ENCODE results near the gene NDUFB10.

- TF ChIP-seq CTCF (conservative IDR thresholded peaks at IDR 0.05 in 1 of 2, IDR thresholded peaks at IDR 0.05 in 1 of 2; ENCODE audit: low read depth in 1 of 2, low read length in 2 of 2) (no peak), EZH2 (IDR thresholded peaks at IDR 0.05; ENCODE audit: low read length, missing control alignments) (no peak)
These were observed 49.4 kb downstream of the NDUFB10 start for GRCh38 chr16:2008631-2009163.
